Activated gamma-delta T cell treated with Interleukin-2 at 50 U/mL for 16 hours (primary cell): Measurements from ENCODE around the gene FBXL15.
"Not testable (repeated sequence)": the region's sequence is repeated elsewhere in the genome, so short reads cannot be mapped to it uniquely, and the experiment has no call there.

Experiments used
- DNase-seq: peaks from one replicate; pipeline ENCODE4 v3.0.0-alpha.2; 2020

Gene FBXL15

DNA sequence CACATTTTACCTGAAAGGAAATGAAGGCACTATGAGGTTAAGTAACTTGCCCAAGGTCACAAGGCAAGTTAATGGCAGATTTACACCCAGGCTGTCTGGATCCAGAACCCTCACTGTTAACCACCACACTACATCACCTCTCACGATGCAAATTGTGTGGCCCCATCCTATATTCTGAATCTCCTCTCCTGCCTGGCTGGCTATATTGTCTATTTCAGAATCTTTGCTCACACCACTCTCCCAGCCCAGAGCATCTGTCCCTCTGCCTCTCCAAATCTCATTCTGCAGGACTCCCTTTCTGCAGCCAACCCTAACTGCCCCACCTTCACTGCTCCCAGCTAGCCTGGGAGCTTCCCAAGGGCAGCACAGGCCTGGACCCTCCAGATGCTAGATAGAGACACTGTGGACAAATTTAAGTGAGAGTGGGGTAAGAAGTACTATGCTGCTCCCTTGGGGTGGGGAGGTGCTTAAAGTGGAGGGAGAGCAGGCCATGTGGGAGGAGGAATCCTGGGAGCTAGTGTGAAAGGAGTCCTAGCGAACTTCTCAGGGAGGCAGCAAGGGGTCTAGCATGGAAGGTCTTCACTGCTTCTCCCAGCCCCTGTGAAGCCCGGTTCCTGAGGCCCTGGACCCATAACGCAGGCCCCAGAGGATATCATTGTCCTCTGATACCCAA lies 11.0 kb downstream of the FBXL15 start:
- DNase-seq, result no peak

DNA sequence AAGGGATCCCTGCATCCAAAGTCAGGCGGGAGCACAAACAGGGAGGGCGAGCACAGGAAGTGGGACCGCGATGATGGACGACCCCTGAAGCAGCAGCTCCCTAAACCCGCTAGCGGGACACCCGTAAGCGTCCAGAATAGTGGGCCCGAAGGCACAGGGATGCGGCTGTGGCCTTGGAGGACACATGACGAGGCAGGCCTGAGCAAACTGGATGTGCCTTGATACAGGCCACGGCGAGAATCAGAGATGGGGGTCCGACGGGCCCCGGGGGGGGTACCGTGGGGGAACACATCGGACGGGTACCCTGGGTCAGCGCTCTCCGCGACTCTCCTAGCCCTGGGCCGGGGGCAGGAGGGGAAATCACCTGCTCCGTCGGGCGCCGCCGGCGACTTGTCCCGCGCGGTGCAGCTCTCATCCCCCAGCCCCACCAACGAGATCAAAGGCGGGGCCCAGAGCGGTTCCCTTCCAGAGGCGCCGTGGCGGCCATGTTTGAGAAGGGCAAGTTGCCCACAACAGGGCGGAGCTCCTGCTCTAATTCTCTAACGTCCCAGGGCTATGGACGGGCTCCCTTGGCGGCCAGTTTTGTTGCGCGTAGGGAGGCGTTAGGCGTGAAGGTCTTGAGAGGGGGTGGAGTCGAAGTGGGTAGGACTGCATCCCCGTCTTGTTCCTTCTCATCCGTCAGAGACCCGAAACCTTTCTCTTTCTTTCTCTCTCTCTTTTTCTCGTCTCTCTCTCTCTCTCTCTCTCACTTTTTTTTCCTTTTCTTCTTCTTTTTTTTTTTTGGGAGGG lies 11.7 kb downstream of the FBXL15 start, which contains the start of gene CUEDC2:
CUEDC2 (minus strand) TSS at position 413 of the 789 bp plus-strand sequence. CDS start 7,386 bp downstream, outside the sequence.
- DNase-seq, result peak; percentile 95

DNA sequence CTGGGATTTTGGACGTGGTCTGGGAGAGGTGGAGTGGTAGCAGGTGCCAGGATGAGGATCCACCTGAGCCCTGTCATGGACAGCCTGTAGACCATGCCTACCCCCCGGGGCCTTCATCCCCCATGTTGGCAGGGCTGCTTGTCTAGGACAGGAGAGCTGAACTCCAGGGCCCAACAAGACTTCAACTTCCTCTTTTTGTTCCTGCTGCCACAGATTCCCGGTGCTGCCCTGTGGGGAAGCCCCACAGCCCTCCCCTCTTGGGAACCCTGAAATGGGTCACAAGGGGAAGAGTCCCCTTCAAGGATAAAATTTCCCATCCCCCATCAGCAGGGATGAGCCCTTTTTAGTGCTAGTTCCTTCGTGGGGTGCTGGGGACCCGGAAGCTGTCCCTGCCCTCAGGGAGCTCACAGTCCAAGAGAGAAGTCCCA lies 13.0 kb downstream of the FBXL15 start:
- no peak for DNase-seq

DNA sequence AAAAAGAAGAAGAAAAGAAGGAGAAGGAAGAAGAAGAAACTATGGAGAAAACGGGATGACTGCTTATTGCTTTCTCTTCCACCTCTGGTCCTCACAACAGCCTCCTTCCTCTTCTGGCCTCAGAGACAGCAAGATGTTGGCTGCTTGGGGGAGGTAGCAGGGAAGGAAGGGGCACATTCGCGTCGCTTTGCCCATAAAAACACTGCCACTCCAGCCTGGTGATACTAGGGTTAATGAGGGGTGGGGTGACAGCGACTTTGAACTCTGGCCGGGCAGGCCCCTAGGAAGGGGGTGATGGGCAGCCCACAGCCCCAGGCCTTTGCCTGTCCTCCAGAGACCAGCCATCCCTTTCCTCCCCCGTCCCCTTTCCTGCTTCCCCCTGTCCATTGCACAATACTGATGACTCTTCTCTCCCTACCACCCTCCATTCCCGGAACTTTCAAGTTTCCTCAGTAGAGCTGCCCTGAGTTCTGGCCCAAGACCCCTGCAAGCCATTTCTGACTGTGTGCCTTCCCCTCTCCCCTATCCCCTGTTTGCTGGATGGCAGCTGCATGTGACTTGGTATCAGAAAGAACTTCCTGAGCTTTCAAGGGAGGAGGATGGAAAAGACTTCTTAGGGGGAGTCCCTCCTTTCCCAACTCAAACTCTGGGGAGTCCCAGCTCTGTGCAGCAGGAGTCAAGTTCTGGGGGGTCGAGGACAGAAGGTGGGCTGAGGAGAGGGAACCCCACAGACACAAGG lies 13.9 kb downstream of the FBXL15 start:
- DNase-seq, result no peak

DNA sequence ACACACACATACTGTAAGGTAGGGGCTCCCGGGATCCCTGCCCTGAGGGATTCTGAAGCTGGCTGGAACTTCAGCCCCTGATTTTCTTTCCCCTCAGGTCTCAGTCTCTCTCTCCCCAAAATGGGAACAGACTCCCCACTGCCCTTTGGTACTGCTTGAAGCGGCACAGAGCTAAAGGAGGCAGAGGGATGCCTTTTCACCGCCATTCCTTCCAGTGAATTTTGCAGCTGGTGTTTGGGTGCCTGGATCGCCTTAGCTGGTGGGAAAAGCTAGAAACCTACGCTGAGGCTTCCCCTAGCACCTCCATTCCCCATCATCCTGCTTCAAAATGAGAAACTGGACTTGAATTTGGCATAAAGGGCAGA lies 14.5 kb downstream of the FBXL15 start:
- no peak for DNase-seq

DNA sequence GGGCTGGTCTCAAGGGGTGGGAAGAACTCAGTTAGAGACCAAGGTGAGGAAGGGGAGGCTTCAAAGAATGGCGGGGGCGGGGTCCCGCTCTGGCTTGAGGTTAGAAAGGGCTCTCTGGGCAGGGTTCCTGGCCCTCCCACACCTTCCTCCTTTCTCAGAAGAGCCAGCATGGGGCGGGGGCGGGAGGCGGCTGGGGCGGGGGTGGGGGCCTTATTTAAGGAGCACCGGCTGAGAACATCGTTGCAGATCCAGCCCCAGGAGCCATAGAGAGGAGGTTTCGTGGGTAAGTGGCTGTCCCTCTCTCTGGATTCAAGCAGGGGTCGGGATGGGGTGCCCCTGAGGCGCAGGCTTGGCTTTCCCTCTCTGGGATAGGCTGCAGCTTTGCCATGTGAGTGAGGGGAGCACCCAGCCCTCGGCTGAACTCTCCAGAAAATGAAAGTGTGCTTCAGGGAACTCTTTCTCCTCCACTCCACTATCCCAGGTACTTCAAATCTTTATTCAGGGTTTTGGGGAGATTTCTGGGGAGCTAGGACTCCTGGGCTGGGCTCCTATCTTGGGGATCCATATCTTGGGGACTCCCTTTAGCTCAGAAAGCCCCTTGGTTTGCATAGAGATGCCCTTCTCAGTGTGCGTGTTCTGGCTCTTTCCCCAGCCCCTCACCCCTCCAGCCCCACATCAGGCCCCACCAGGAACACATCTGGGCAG lies 15.0 kb downstream of the FBXL15 start:
- peak; percentile 23 for DNase-seq

DNA sequence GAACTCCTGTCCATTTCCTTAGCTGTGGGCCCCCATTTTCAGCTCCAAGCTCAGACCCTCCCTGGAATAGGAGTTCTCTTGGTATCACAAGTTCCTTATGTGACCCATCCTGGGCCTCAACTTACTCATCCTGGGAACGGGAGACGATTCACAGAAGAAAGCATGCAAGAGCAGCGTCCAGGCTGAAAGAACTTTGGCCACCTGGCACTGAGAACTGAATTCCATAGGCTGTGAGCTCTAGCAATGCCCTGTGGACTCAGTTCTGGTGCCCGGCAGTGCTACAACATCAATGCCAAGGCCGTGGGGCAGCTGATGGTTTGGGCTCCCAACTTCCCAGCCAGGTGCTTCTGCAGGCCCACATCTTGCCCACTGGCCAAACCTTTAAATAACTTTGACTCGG lies 15.7 kb downstream of the FBXL15 start:
- no peak for DNase-seq

DNA sequence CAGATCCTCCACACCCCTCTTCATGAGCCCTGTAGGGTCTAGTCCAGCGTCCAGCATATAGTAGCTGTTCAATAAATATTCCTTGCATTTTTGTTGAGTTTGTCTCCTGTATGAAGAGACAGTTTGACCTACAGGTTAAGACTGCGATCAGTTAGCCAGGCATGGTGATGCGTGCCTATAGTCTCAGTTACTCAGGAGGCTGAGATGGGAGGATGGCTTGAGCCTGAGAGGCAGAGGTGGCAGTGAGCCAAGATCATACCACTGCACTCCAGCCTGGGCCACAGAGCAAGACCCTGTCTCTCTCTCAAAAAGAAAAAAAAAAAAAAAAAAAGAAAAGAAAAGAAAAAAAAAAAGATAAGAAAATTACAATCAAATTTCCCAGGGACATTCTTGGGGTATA lies 16.9 kb downstream of the FBXL15 start:
- DNase-seq, result no peak

DNA sequence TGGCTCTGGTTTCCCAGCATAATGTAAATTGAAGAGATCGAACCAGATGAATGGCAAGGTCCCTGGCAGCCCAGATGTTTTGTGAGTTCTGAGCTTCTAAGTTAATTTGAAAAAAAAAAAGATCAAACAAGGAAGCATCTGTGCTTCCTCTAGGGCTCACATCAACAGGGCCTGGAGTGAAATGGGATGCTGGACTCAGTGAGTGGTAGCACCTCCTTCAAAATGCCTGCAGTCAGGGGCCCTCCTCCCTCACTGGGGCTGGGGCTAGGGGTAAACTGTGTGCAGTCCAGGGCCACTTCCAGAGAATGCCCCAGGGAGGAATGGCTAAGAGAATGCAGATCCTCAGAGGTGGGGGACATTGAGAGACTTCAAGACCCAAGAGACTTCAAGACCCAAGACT lies 17.7 kb downstream of the FBXL15 start:
- DNase-seq, result no peak

DNA sequence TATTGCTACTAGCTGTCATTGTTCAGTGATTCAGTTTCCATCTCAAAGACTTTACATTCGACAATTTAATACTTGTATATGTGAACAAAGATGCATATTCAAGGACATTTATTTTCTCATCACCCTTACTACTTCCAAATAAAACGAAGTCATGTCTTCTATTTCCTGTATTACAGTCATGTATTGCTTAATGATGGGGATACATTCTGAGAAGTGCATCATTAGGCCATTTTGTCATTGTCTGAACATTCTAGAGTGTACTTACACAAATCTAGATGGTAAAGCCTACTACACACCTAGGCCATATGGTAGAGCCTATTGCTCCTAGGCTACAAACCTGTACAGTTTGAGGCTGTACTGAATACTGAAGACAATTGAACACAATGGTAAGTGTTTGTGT lies 24.2 kb downstream of the FBXL15 start:
- DNase-seq, result no peak

DNA sequence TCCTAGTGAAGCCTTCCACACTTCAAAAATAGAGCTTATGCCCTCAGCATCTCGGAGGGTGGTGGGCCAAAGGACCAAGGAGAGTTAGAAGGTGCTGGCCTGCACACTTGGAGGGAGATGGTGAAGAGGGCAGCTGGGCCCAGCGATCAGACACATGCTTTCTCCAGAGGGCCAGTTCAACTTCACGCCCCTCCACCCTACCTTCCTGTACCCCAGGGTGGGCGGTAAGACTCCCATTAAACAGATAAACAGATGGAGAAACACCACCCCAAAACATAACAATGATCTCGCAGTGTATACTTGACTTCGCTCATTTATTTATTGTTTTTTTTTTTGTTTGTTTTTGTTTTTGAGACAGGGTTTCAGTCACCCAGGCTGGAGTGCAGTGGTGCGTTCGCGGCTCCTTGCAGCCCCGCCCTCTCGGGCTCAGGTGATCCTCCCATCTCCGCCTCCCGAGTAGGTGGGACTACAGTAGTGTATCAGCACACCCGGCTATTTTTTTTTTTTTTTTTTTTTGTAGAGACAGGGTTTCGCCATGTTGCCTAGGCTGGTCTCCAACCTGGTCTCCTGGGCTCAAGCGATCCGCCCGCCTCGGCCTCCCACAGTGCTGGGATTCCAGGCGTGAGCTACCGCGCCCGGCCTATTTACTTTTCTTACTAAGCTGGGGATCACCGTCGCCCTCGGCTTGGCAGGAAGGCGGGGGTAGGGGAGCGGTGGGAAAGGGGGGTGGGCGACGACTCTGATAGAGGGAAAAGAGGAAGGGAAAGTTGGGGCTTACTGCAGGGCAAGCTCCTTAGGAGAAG lies 28.9 kb downstream of the FBXL15 start:
- peak; percentile 86 for DNase-seq

DNA sequence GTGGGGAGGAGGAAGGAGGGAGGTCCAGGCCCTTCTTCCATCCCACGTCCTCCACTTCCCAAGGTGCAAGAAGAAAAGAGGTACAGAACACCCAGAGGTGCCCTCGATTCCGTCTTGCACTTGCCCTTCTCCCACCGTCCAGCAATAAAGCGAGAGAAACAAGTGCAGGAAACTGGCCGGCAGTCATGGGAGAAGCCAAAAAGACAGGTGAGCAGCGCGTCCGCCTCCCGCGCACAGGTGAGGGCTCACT lies 29.4 kb downstream of the FBXL15 start:
- no peak for DNase-seq

DNA sequence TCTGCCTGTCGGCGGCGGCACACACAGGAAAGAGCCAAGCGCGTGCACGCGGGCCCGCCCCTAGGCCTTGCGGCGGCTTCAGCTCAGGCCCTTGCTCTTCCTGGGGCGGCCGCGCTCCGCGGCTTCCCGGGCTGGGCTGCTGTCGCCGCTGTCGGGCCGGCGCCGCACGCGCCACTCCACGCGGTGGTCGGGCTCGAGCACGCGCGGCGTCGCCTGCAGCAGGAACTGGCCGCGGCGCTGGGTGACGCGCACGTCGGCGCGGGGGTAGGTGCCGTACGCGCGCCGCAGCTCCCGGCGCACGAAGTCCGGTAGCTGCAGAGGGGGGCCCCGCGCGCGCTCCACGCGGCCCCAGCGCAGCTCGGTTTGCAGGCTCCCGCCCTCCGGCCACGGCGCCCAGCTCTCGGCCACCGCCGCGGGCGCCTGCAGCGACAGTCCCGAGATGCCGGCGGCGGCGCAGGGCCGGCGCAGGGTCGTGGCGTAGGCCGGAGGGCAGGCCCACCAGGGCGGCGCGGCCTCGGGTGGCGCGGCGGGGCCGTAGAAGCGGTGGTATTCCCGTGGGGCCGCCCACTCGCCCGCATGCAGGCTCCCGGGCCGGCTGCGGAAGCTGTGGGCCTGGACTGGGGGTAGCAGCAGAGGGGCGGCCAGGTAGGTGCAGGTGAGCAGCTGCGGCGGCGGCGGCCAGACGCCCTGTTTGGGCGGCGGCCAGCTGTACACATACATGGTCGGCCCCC lies 29.9 kb downstream of the FBXL15 start:
- peak; percentile 86 for DNase-seq

DNA sequence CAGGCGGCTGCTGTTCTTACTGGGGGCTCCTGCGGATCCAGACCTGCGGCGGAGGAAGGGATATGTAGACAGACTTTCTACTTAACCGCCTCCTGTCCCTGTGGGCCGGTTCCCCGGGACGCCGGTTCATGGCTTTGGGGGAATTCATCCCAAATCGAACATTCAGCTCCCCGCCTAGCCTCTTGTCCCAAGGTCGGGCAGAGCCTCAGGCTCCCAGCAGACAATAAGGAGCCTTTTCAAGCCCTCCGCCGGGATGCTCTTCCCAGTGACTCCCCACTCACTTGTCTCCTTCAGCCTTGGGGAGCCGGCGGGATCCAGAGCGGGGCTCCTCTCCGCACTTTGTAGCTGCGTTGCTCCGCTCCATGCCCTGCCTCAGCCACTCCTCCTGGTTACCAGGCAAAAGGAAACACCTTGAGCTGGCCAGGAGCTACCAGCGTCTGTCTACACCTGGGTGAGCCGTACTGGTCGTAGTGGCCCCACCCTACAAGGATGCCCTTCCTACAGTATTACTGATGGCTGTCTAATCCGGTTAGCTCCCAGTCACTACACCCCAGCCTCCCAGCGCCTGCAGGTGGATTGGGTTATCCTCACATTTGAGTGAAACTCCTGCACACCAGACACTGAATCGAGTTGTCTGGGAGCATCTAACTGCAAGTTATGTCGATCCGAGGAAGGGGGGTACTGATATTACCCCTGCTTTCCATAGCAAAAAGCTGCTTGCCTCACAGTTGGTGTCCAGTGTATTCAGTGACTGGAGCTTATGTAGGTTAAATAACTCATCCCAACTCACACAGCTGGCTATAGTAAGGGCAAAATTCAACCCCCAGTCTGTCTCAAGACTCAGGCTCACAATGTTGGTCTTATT lies 30.7 kb downstream of the FBXL15 start, which contains the start of gene C10orf95:
C10orf95 (minus strand) TSS at position 439 of the 865 bp plus-strand sequence. CDS start 450 bp downstream, outside the sequence.
- no peak for DNase-seq

DNA sequence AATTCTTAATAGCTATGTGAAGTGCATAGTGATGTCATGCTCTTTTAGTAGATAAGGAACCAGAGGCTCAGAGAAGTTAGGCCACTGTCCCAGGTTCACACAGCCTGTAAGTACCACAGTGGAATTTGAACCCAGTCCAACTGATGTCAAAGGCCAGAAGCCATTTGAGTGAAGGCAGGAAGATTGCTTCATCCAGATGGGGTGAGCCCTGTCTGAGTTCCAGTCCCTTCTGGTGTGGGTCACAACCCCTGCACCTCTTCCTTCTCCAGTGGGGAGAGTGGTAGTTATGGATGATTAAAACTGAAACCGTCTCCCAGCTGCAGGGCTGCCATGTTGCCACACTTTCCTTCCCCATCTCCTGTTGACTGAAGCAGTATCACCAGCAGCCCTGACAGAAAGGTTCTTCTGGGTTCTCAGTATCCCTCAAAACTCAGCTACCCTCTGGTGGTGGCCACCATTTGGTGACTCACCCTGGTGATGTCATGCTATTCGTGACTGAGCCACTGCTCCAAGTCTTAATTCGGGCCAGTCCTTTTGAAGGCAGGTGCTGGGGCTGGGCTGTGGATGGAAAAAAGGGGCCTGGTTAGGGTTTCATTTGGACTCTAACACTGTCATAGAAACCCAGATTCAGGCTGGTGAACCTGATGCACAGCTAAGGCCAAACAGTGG lies 32.2 kb downstream of the FBXL15 start:
- DNase-seq, result no peak

DNA sequence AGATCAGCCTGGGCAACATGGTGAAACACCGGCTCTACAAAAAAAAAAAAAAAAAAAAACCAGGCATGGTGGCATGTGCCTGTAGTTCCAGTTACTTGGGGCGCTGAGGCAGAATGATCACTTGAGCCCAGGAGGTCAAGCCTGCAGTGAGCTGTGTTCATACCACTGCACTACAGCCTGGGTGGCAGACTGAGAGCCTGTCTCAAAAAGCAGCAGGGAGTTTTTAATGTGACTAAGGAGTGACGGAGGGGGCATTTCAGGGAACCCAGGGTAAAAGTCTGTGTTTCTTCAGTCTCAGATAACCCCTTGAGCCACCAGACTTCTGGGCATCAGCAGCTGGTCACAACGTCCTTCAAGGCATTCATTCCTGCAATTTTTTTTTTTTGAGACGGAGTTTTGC lies 32.9 kb downstream of the FBXL15 start:
- no peak for DNase-seq

DNA sequence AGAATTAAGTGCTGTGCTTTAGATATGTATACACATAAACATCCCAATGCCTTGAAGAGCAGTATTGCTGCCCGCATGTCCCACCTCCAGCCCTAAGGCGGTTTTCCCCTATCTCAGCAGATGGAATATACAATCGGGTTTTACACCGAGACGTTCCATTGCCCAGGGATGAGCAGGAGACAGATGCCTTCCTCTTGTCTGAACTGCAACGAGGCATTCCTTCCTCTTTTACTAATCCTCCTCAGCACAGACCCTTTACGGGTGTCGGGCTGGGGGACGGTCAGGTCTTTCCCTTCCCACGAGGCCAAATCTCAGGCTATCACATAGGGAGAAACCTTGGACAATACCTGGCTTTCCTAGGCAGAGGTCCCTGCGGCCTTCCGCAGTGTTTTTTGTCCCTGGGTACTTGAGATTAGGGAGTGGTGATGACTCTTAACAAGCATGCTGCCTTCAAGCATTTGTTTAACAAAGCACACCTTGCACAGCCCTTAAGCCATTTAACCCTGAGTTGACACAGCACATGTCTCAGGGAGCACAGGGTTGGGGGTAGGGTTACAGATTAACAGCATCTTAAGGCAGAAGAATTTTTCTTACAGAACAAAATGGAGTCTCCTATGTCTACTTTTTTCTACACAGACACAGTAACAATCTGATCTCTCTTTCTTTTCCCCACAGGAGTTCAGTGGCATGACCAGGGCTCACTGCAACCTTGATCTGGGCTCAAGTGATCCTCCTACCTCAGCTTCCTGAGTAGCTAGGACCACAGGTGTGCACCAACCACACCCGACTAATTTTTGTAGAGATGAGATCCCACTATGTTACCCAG lies 34.2 kb downstream of the FBXL15 start:
- DNase-seq, result not testable (repeated sequence)

DNA sequence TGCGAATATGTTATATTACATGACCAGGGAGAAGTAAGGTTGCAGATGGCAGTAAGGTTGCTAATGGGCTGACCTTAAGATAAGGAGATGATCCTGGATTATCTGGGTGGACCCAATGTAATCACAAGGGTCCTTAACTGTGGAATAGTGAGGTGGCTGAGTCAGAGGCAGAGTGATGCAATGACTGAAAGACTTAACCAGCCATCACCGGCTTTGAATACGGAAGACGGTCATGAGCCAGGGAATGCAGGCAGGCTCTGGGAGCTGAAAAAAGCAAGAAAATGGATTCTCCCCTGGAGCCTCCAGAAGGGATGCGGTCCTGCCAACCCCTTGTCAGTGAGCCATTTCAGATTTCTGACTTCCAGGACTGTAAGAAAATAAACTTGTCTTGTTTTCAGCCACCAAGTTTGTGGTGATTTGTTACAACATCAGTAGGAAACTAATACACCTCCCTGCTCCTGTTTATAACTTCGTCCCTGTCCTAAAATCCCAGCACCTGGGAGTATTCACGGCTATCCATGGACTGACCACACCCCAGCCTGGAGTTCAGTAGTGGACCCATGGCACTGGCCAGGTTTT lies 35.3 kb downstream of the FBXL15 start:
- no peak for DNase-seq
